COLO668 (cell line): Measurements from ENCODE around the gene PHRF1.

Experiments
- DNase-seq: peaks from one replicate; lab custom pipeline; 2025; ENCODE audit not compliant: unreplicated experiment; lab: John Stamatoyannopoulos, UW

The PHRF1 gene

DNA sequence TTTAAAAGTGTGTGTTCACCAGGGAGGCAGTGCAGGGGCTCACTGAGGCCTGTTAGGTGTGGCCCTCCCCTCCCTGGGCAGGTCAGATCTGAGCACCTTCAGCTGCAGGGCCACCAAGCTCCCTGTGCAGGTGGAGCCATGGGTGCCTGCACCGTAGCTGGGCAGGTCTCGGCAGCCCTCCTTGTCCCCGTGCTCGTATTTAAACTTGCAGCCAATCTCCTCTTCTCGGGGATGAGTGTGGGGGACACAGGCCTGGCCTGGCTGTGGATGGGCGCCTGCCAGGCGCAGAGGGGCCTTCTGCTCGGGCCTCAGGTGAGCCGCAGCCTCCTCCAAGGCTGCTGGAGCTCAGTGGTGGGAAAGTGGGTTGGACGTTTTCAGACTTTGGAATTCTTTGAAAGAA, 19.1 kb downstream of the PHRF1 start:
- DNase-seq = no peak

DNA sequence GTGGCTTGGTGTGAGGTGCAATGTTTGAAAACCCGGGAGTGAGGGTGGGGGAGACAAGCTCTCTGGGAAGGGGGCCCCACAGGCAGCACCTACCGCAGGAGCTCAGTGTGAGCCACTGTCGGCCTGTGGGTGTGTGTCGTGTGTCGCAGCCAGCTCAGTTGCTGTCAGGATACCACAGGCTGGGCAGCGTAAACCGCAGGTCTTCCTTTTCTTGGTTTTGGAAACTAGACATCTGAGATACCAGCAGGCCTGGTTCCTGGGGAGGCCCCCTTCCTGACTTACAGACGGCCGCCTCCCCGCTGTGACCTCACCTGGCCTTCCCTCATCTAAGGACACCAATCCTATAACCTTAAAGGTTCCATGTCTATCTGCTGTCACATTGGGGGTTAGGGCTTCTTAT, 20.1 kb downstream of the PHRF1 start:
- no peak for DNase-seq

GRCh38 chr11:597166-597725, 21.0 kb downstream of the PHRF1 start:
- no peak for DNase-seq

- DNase-seq = no peak
Observed at GRCh38 chr11:598005-598680, 21.9 kb downstream of the PHRF1 start.

GRCh38 chr11:601573-602245, 25.4 kb downstream of the PHRF1 start:
- no peak for DNase-seq

- DNase-seq = no peak
Observed at GRCh38 chr11:603154-603553, 26.9 kb downstream of the PHRF1 start.

- DNase-seq = no peak
Observed at GRCh38 chr11:605286-606129, 29.2 kb downstream of the PHRF1 start.

- DNase-seq = no peak
Observed at GRCh38 chr11:606245-606644, 30.0 kb downstream of the PHRF1 start.

- DNase-seq = no peak
Observed at GRCh38 chr11:607020-607780, 30.9 kb downstream of the PHRF1 start.

GRCh38 chr11:607971-608659, 31.8 kb downstream of the PHRF1 start:
- no peak for DNase-seq

GRCh38 chr11:608791-609251, 32.6 kb downstream of the PHRF1 start:
- DNase-seq = no peak

- no peak for DNase-seq
Observed at GRCh38 chr11:609341-609811, 33.1 kb downstream of the PHRF1 start.

DNA sequence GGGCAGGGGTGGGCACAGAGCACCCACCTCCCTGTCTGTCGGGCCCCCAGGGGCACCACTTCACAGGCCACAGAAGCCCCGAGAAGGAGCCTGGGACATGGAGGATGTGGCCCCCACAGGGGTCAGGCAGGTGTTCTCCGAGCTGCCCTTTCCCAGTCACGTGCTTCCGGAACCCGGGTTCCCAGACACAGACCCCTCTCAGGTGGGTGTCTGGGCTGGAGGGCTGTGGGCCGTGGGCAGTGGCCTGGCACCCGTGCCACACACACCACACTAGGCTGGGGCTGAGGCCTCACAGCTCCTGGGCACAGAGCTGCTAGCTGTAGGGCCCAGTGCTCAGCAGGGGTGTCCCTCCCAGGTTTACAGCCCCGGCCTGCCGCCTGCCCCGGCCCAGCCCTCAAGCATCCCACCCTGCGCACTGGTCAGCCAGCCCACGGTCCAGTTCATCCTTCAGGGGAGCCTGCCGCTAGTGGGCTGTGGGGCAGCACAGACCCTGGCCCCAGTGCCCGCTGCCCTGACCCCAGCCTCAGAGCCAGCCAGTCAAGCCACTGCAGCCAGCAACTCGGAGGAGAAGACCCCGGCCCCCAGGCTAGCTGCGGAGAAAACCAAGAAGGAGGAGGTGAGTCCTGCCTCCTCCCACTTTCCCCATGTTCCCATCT, 34.0 kb downstream of the PHRF1 start:
- no peak for DNase-seq

DNA sequence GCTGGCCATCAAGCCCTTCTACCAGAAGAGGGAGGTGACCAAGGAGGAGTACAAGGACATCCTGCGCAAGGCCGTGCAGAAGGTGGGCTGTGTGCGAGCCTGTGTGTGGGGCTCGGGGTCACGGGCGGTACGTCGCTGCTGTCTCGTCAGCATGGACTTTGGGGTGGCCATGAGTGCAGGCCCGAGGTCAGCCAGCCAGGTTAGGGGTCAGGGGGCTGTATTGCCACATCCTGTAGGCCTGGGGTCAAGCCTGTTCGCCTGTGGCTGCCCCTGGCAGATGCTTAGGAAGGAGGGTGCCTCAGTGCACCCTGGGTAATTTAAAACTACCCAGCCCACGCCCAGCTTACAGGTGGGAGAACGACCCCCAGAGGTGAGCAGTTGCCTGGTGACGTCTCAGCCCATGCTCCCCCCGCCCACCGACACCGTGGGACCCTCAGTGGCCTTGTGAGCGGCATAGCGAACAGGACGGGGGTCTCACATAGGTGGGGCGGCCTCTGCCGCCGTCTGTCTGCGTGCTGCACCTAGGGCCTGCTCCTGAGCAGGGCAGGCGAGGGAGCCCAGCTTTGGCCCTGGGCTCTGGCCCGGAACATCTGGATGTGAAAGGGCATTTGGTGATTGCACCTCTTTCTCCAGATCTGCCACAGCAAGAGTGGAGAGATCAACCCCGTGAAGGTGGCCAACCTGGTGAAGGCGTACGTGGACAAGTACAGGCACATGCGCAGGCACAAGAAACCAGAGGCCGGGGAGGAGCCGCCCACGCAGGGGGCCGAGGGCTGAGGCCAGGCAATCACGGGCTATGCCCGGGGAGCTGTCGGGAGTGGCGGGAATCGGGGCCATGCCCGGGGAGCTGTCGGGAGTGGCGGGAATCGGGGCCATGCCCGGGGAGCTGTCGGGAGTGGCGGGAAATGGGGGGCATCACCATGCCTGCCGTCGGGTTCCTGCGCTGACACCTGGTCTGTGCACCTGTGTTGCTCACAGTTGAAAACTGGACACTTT, 35.0 kb downstream of the PHRF1 start:
- DNase-seq = no peak

GRCh38 chr11:612201-612960, 36.1 kb downstream of the PHRF1 start:
- DNase-seq = peak; percentile 11

DNA sequence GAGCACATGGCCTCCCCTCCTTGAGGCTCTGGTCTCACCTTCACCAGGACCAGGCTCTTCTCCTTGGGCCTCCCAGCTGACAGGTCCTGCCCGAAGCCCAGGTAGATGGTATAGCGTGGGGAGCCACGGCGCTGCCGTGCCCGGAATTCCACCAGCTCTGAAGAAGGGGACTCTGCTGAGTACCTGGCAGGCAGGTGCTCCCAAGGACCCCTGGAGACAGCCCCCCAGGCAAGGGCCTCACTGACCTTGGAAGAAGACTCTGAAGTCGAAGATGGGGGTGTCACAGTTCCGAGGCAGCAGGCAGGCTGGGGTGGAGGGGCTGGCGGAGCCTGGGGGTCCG, 36.7 kb downstream of the PHRF1 start:
- DNase-seq = no peak

GRCh38 chr11:613369-613968, 37.2 kb downstream of the PHRF1 start:
- peak; percentile 54 for DNase-seq
